NCI-H2029 treated with DMSO at 0.1 percent for 48 hours (cell line): Measurements from ENCODE around the gene MITF.

Experiments used
- DNase-seq: peaks from one replicate; lab custom pipeline; 2025; lab: John Stamatoyannopoulos, UW

MITF gene

GRCh38 chr3:69725994-69726571 is 13.2 kb upstream of the MITF start:
- DNase-seq = no peak

DNA sequence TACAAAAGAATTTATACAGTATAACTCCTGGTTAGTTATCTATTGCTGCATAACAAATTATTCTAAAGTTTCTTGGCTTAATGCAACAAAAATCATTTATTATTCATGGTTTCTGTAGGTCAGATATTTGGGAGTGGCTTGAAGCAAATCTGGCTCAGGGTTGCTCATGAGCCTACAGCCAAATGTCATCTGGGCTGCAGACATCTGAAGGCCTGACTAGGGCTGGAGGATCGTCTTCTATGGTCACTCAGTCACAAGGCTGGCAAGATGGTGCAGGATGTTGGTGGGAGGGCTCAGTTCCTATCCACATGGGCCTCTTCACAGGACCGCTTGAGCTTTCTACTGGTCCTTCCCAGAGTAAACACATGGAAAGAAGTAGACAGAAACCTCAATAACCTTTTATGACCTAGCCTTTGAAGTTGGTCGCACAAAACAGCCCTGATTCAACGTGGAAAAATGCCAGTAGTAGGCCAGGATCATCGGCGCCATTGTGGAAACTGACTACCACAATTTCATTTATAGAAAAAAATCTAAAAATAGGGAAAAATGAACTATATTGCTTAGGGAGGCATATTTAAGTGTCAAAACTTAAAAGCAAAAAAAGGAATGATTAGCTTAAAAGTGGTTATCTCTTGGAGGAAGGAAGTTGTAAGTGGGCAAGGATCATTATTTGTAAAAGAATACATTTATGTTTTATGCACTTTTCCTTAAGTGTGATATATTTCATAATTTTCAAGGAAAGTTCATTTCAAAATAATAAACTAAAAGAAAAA is 9.9 kb upstream of the MITF start:
- DNase-seq = no peak

DNA sequence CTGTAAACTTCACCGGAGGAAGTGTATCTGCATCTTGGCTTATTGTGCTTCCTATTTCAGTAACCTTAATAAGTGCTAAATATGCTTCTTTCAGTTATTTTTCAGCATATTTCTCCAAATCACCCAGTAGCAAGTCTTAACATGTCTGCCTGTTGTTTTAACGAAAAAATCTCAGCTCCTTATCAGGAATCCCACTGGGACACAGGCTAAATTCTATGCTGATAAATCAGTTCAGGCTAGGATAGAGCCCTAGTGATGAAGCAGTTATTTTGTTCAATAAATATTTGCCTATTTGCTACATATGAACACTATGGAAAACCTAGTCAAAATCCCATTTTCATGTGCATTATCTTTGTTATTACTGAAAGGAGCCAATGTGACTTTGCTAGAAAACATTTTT is 8.2 kb upstream of the MITF start:
- DNase-seq = no peak

- no peak for DNase-seq
These were observed 3.4 kb upstream of the MITF start for GRCh38 chr3:69735893-69736292.

DNA sequence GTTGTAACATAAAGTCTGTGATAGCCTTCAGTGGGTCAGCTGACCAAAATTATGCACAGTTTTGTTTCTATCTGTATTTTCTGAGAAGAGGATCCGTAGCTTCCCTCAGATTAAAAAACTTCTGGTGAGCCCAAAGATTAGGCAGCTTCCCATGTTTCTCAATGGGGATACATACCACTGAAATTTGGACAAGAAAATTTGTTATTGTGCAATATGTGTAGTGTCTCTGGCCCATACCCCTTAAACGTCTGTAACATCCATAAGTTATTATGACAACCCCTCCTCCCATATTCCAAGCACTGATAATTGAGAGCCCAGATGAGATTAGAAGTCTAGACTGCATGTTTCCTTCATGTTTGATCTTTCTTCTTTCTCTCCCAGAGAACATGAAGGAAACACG is 1.9 kb upstream of the MITF start:
- DNase-seq = no peak

- DNase-seq = no peak
These were observed 949 bp upstream of the MITF start for GRCh38 chr3:69738315-69738714.

GRCh38 chr3:69738859-69739203 is 433 bp upstream of the MITF start:
- no peak for DNase-seq

GRCh38 chr3:69740103-69741021 is 1.1 kb downstream of the MITF start:
- DNase-seq = no peak

GRCh38 chr3:69741032-69741767 is 1.9 kb downstream of the MITF start:
- no peak for DNase-seq

- no peak for DNase-seq
These were observed 3.1 kb downstream of the MITF start for GRCh38 chr3:69742391-69742790.

DNA sequence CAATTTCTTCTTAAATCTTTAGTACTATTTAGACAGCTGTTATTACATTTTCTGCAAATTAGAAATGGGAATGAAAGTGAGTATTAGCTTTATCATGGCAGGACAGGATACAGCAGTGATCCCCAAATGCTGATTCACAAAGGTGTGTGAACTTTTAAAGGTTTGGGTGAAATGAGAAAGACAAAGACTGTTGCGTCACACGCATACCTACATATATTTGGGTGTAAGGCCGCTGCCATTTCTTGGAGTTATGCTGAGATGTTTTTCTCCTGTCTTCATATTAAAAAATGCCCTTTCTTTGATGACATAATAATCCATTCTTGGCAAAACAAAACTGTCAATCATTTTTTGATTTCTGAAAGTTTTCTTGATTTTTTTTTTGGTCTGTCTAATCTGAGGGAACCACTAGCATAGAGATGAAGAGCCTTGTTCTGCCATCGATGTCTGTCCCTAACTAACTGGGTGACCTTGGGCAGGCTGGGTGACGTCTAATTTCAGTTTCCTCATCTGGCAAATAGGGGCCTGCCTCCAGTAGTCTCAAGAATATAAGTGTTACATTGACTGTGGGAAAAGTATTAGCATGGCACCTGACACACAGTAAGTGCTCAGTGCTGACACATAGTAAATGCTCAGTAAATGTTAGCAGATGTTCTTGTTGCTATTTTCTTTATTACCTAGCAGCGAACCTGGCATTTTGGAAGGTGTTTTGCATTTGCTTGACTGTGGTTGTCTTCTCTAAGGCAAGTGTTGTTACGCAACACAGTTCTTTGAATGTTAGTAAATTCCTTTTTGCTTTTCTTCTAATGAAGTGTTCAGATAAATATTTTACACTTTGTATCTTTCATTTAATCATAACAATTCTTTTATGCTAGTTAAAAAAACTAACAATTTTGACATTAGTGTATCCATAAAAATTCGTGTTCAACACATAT is 5.0 kb downstream of the MITF start:
- no peak for DNase-seq

DNA sequence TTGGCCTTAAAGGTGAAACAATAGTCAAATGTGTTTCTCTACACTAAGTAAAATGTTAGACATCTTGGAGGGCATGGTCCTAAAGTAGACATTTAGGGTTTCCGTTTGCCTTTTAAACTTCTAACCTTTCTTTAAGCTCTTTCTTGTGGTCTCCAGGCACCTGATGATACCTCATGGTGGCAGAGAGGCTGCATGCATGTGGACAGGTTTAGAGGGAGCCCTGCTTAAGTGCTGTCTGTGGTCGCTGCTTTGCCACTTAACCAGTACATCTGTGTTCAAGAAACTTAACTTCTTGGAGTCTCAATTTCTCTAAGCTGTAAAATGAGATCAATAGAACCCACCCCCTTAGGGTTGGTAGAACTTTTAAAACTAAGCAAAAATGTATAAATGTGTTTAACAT is 6.2 kb downstream of the MITF start:
- no peak for DNase-seq

DNA sequence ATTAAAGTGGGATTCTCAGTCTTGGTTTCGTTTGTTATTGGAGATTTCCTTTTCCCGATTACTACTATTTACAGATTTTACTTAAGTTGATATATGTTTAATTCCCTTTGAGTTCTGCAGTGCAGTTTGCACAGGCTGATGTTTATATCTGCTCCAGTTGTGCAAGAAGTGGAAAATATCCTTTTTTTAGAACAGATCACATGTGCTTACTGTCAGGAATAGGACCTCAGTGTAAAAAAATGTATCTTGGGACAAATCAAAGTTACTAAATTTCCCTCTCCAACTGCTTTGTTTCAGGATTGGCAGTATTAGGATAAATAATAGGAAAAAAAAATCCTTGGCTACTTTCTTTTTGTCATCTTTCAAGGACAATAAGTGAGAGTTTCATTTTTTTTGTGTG is 6.9 kb downstream of the MITF start:
- no peak for DNase-seq

DNA sequence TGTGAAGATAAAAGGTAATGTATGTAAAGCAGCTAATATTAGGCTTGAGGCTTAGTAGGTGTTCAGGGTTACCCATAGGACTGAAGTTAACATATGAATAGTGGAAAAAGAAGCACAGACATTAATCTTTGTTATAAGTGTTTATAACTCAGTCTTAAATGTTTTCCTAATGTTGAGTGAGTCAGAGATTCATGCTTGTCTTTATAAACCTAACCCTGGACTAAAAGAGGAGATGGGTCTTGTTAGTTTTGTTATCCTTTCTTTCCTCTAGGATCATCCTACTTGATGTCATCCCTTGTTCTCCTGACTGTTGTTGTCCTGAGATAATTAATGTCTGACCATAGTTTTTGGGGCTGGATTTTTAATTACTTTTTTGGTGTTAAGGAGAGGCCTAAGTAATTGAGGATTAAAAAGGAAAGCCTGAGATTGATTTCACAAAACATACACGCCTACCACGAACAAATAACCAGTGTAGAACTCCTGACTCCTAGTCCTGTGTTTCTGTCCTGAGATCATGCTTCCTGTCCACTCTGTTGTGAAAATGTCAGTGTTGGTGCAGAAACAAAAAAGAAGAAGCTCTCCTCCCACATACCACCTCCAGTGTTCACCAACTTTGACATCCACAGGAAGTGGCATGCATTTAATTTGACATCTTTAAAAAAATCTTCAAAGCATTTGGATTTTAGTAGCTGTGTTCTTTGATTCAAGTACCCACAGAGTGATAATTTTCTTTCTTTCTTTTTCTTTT is 8.4 kb downstream of the MITF start:
- no peak for DNase-seq

- DNase-seq = no peak
These were observed 9.2 kb downstream of the MITF start for GRCh38 chr3:69748503-69748902.

DNA sequence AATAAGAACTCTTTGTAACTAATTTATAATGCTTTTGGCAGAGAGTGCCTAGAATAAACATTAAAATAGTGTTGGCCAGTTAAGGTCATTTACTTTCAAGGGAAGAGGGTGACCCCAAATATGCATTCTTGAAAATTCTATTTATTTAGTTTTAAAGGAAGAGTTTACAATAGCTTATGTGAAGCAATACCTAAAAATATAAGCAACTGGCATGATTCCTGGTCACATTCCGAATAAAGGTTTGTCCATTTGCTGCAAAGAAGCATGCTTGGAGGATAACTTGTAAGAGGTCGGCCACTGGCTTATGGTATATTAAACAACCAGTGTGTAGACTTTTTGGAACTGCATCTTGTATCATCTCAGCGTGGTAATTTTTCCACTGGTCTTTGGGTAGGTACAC is 10.2 kb downstream of the MITF start:
- DNase-seq = no peak

GRCh38 chr3:69750549-69750948 is 11.3 kb downstream of the MITF start:
- DNase-seq = no peak

GRCh38 chr3:69751074-69751476 is 11.8 kb downstream of the MITF start:
- no peak for DNase-seq

DNA sequence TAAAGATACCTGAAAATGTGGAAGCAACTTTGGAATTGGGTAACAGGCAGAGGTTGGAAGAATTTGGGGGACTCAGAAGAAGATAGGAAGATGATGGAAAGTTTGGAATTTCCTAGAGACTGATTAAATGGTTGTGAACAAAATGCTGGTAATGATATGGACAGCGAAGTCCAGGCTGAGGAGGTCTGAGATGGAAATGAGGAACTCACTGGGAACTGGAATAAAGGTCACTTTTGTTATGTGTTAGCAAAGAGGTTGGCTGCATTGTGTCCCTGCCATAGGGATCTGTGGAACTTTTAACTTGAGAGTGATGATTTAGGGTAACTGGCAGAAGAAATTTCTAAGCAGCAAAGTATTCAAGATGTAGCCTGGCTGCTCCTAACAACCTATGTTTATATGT is 13.0 kb downstream of the MITF start:
- no peak for DNase-seq

GRCh38 chr3:69753179-69753775 is 14.0 kb downstream of the MITF start:
- DNase-seq = no peak
